Measurements from ENCODE around the gene DTL.
"Not testable (repeated sequence)": the region's sequence is repeated elsewhere in the genome, so short reads cannot be mapped to it uniquely, and the experiment has no call there.

Gene DTL

DNA sequence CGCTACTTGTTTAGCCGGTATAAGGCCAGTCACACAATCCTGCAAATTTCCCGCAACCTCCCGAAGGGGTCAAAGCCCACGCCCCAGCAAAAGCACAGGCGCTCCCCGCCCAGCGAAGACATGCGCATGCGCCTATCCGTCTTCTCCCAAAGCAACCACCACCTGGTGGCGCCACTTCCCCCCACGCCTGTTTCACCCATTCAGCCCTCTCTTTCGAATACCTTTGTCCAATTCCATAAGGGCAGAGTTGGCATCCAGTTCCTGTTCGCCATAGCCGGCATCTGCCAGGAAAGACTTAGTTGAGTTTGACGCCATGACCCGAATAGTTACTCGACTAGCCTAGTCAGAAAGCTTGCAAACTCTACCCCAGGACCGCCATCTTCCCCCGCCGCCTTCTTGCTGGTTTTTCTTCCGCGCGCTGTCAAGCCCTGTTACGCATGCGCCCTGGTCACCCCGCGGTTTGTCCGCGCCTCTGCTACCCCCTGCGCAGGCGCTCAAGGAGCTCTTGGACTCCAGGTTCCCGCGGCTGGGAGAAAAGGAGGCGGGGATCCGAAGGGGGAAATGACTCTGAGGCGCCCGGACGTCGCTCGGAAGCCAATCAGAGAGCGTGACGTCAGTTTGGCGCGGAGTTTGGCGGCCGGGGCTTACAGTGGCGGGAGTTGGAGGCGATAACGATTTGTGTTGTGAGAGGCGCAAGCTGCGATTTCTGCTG is at the start of gene DTL, which contains the start of gene INTS7:
DTL (plus strand) TSS at position 626 of the 712 bp plus-strand sequence. CDS start 143 bp downstream, outside the sequence.
INTS7 (minus strand) TSS at position 435 of the 712 bp plus-strand sequence; CDS start at position 315, 120 bp downstream.
- DNase-seq = peak; percentile 98
- peak; percentile 82 for ATAC-seq

DNA sequence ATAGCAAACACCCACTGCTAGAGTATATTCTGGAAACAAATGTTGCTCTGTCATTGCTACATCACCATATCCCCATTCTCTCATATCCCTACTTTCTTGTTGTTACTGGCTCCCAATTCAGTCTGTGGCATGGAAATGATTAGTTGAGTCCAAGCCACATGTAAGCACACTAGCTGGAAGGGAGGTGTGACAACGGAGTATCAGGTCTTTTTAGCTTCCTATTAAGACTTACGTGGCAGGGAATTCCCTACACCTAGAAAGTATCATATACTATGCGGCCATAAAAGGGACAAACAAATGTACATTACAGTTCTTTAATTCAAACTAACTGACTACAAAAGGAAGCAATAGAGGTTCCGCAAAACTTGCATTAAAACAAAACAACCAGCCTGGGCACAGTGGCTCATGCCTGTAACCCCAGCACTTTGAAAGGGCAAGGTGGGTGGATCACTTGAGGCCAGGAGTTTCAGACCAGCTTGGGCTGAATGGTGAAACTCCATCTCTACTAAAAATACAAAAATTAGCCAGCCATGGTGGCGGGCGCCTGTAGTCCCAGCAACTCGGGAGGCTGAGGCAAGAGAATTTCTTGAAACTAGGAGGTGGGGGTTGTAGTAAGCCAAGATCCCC is 48.8 kb upstream of the DTL start:
- DNase-seq (no peak), ATAC-seq (peak; percentile 23)

- ATAC-seq = no peak
- DNase-seq = no peak
Observed at GRCh38 chr1:211991695-211992094, 43.9 kb upstream of the DTL start.

DNA sequence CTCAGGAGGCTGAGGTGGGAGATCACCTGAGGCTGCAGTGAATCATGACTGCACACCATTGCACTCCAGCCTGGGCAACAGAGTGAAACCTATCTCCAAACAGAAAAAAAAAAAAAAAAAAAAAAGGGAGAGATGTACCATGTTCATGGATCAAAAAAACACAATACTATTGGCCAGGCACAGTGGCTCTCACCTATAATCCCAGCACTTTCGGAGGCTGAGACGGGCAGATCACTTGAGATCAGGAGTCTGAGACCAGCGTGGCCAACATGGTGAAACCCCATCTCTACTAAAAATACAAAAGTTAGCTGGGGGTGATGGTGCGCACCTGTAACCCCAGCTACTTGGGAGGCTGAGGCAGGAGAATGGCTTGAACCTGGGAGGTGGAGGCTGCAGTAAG is 38.1 kb upstream of the DTL start:
- DNase-seq, ATAC-seq: not testable (repeated sequence)

GRCh38 chr1:212002536-212002935 is 33.0 kb upstream of the DTL start:
- DNase-seq (no peak), ATAC-seq (no peak)

DNA sequence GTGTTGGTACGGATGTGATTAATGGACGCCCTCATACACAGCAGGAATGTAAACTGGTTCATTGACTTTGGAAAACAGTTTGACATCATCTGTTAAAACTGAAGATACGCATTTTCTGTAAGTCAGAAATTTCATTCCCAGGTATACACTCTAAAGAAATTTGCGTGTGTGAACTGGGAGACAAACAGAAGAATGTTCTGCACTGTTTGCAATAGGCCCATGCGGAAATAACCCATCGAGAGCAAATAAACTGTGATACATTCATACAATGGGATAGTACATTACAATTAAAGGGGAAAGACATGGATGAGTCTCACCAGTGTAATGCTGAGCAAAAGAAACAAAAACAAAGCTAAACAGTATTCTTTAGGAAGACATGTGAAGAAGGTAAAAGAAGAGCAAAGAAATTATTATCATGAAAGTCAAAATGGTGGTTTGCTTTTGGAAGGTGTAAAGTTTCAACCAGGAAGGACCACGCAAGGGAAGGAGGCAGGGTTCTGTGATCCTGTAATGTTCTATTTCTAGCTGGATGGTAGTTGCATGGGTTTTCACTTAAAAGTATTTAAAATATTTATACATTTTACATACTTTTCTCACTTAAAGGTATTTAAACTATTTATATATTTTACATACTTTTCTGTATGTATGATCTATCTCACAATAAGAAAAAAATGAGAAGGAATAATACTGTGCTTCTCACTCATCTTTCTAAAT is 30.5 kb upstream of the DTL start:
- ATAC-seq = no peak
- no peak for DNase-seq

GRCh38 chr1:212007178-212007577 is 28.4 kb upstream of the DTL start:
- ATAC-seq (no peak), DNase-seq (no peak)

DNA sequence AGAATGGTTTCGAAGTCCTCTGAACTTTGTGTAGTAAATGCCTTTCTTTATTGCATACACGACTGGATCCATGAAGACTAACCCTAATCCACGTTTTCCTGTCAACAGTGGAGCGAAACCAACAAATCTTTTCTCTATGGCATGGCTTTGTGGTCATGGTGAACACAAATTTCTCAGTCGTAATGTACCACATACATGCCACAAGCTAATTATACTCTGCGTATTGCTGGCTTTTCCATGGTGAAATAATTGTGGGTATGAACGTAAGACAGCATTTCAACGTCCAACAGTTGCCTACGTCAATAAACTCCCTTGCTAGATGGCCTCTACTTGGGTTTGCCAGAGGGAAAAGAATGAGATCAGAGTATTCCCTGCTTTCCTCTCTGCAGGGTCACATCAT is 27.7 kb upstream of the DTL start:
- DNase-seq = no peak

GRCh38 chr1:212009561-212009960 is 26.0 kb upstream of the DTL start:
- no peak for ATAC-seq

More for the DNA sequence above, 27.7 kb upstream of the DTL start:
- ATAC-seq = no peak

DNA sequence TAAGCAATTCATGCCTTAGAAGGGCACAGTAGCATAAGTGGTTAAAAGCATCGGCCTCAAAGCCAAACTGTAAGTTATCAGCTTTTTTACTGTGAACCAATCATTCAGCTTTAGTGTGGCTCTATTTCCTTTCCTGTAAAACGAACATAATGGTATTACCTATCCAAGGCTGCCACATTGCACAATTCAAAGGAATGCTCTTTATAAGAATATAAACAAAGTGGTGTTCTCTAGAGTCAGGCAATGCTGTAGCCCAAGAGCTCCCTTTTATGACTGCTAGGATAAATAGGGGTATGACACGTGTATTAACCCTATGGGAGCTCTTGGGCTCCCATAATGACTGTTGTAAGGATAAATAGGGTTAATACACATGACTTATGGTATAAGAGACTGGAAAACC is 25.5 kb upstream of the DTL start:
- ATAC-seq = no peak
- no peak for DNase-seq

More at GRCh38 chr1:212009561-212009960, 26.0 kb upstream of the DTL start:
- no peak for DNase-seq

- ATAC-seq (peak; percentile 93), DNase-seq (peak; percentile 65)
Observed at GRCh38 chr1:212012034-212012740, 23.4 kb upstream of the DTL start.

DNA sequence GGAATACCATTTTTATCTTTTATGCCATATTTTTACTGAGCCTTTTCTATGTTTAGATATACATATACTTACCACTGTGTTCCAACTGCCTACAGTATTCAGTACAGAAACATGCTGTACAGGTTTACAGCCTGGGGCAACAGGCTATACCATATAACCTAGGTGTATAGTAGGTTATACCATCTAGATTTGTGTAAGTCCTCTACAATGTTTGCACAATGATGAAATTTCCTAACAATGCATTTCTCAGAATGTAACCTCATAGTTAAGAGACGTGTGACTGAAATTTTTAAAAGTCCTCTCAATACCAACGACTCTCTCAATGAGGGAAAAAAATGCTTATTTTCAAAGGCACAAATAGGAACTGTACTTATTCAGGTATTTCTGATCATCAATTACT is 21.9 kb upstream of the DTL start:
- no peak for ATAC-seq
- no peak for DNase-seq

DNA sequence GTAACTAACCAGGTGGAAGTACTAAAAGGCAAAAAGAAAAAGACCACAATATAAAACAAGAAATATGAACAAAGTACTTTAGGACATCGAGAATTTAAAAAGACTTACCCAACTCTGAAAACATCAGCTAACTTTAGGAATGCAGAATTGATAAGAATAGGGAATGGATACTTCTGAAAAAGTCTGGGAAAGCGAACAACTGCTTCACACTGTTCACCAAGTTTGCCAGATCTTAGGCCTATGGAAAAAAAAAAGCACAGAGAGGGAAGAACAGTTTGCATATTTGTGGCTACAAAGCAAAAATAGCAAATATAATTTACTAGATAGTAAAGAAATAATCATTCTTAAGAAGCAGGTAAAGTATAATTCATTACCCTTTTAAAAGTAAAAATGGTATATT is 14.6 kb upstream of the DTL start:
- ATAC-seq (no peak), DNase-seq (no peak)

- no peak for DNase-seq
Observed at GRCh38 chr1:212021563-212021962, 14.0 kb upstream of the DTL start.

DNA sequence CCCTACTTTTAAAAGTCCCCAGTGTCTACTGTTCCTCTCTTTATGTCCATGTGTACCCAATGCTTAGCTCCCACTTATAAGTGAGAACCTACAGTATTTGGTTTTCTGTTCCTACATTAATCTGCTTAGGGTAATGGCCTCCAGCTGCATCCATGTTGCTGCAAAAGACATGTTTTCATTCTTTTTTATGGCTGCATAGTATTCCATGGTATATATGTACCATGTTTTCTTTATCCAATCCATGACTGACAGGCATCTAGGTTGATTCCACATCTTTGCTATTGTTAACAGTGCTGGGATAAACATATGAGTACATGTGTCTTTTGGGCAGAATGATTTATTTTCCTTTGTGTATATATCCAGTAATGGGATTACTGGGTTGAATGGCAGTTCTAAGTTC is 12.6 kb upstream of the DTL start:
- not testable (repeated sequence) for ATAC-seq, DNase-seq

More at GRCh38 chr1:212021563-212021962, 14.0 kb upstream of the DTL start:
- no peak for ATAC-seq

DNA sequence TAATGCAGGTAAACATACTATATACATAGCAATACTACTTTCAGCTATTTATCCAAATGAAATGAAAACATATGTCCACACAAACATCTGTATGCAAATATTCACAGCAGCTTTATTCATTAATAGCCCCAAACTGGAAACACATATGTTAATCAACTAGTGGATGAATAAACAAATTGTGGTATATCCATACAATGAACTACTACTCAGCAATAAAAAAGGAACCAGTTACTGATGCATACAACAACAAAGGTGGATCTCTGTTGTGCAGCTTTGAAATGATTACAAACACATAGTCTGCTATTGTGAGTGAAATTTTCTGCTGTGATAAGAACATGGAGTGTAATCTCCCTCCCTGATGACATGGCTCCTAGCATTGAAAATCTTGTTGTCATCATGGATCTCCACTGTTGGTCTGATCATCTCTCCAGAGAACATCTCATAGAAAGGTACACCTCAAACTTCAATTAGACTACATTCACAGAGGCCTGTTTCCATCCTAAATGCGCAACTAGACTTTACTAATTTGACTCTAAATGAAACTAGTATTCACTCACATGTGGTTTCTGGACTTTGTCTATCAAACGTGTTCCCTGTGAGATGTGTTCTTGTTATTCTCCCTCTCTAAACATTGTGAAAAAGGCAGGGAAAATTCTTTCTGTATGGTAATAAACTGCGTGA is 10.9 kb upstream of the DTL start:
- no peak for ATAC-seq
- DNase-seq = no peak

- not testable (repeated sequence) for DNase-seq, ATAC-seq
Observed at GRCh38 chr1:212027727-212028126, 7.8 kb upstream of the DTL start.

GRCh38 chr1:212030936-212031528 is 4.5 kb upstream of the DTL start:
- DNase-seq (no peak), ATAC-seq (no peak)

- ATAC-seq = no peak
- peak; percentile 11 for DNase-seq
Observed at GRCh38 chr1:212034516-212035122, 929 bp upstream of the DTL start.

GRCh38 chr1:212035835-212036605 is 472 bp downstream of the DTL start:
- peak; percentile 5 for ATAC-seq

More at GRCh38 chr1:212035835-212036605, 472 bp downstream of the DTL start:
- DNase-seq = no peak

Data from stimulated activated naive CD8-positive, alpha-beta T cell treated with anti-CD3 and anti-CD28 coated beads, Interleukin-15, Interleukin-2, amounts not matched to agents 100 U/mL and 50 U/mL, for 24 hours (primary cell).